ENCODE data around the gene PHF13. TPM values are rescaled to one million over a fixed set of nuclear protein-coding genes. Genes with fewer than 3 reads are reported as not detected.
A peak's percentile ranks its signal among the peaks of the same experiment; 100 is the strongest.

PHF13 gene
- total and polyA plus RNA-seq, 9 of the 15 experiments (the other 6 are each of a cell fraction or from before 2014, with no cell fraction given) = 1.8 to 36.1 (median 11.7) TPM

- TF ChIP-seq MNT (conservative IDR thresholded peaks at IDR 0.05) = peak; percentile 20; a peak in 3 of 4 replicates
- 0 out of 2 replicates have a peak, but pooled peaks have one; percentile 21 for TF ChIP-seq FOXP4 (CRISPR knock-in tag; IDR thresholded peaks at IDR 0.05; ENCODE audit: borderline replicate concordance)
- TF ChIP-seq ZNF740 (CRISPR knock-in tag; IDR thresholded peaks at IDR 0.05) = peak; percentile 65; the same call in 1 of the 2 replicates
- TF ChIP-seq ZNF740 (tag; IDR thresholded peaks at IDR 0.05) = no peak
- TF ChIP-seq ETS1 (conservative IDR thresholded peaks at IDR 0.05; ENCODE audit: control insufficient read depth, low read depth, low read length) = peak; percentile 27; the same call in 1 of the 2 replicates
- TF ChIP-seq SPI1 (IDR thresholded peaks at IDR 0.05; ENCODE audit: borderline replicate concordance, low read depth, low read length) = peak; percentile 63
- 0 out of 2 replicates have a peak, but pooled peaks have one; percentile 36 for TF ChIP-seq TCF15 (CRISPR knock-in tag; IDR thresholded peaks at IDR 0.05)
- no peak for TF ChIP-seq SETDB1 (IDR thresholded peaks at IDR 0.05; ENCODE audit: low read length)
- peak; percentile 30 for TF ChIP-seq KDM5B (IDR thresholded peaks at IDR 0.05; ENCODE audit: insufficient replicate concordance, low read depth, low read length)
- no peak for TF ChIP-seq CC2D1A (IDR thresholded peaks at IDR 0.05)
- peak; percentile 61 to 89 (median 67) for TF ChIP-seq YY1 (IDR thresholded peaks at IDR 0.05; ENCODE audit: borderline replicate concordance in 1 of 3, control insufficient read depth in 1 of 3, extremely low read depth in 1 of 3, insufficient read depth in 3 of 3, insufficient read length in 1 of 3, insufficient replicate concordance in 2 of 3, low read depth in 1 of 3, low read length in 2 of 3)
- TF ChIP-seq JUND (IDR thresholded peaks at IDR 0.05; ENCODE audit: borderline replicate concordance, low read depth, low read length) = no peak
- TF ChIP-seq JUND (tag; IDR thresholded peaks at IDR 0.05; ENCODE audit: borderline replicate concordance, low read depth, low read length) = no peak
- peak; percentile 4 for TF ChIP-seq CCNT2 (IDR thresholded peaks at IDR 0.05; ENCODE audit: borderline replicate concordance, extremely low read depth, insufficient read length, low read depth, low read length)
- TF ChIP-seq ZKSCAN1 (IDR thresholded peaks at IDR 0.05; ENCODE audit: low read depth, low read length) = 0 out of 2 replicates have a peak, but pooled peaks have one; percentile 11
- peak; percentile 84 for TF ChIP-seq GABPA (tag; conservative IDR thresholded peaks at IDR 0.05; ENCODE audit: low read depth)
- TF ChIP-seq ZNF431 (CRISPR knock-in tag; IDR thresholded peaks at IDR 0.05) = peak; percentile 60; the same call in 1 of the 2 replicates
- TF ChIP-seq CAMTA2 (CRISPR knock-in tag; conservative IDR thresholded peaks at IDR 0.05) = 0 out of 2 replicates have a peak, but pooled peaks have one; percentile 67
Measured at GRCh38 chr1:6580119-6580592, 33.4 kb upstream of the PHF13 start (continued).

All from K562 (cell line).